Upper lobe of right lung (tissue), 1 donor: ENCODE measurements around the gene DBX1. TPM values are rescaled to one million over a fixed set of nuclear protein-coding genes. Genes with fewer than 3 reads are reported as not detected.

ENCODE experiments used
- ATAC-seq: fragments of 200-7000 bp; cut with Tn5 transposase; one replicate; pipeline ENCODE4 v1.9.1; 2020; ENCODE audit warnings: mild to moderate bottlenecking, moderate library complexity
- DNase-seq: peaks from one replicate; pipeline ENCODE4 v3.0.0-alpha.2; 2020
- H3K27ac ChIP-seq: fragments of 200-600 bp; one replicate; pipeline ENCODE4 v1.8.0; 2022
- H3K27me3 ChIP-seq: fragments of 200-600 bp; one replicate; pipeline ENCODE4 v1.8.0; 2022; ENCODE audit warnings: mild to moderate bottlenecking
- H3K36me3 ChIP-seq: fragments of 200-600 bp; one replicate; pipeline ENCODE4 v1.8.0; 2022
- H3K4me1 ChIP-seq: fragments of 200-600 bp; one replicate; pipeline ENCODE4 v1.8.0; 2022
- H3K4me3 ChIP-seq: fragments of 200-600 bp; one replicate; pipeline ENCODE4 v1.8.0; 2022; ENCODE audit warnings: mild to moderate bottlenecking
- H3K9me3 ChIP-seq: fragments of 200-600 bp; one replicate; pipeline ENCODE4 v1.8.0; 2022
- intact Hi-C: fragments of 100-400 bp; cut with DNase I; formaldehyde crosslinking; loops from one replicate; pipeline ENCODE4 v1.11.0; 2022
- total RNA-seq: library from RNA; stranded (reverse); fragmentation: NEBNext Ultra II Directional; extraction: Animal tissue kit (Norgen Biotek cat#: 25700); gene quantifications from one replicate; pipeline ENCODE4 v1.2.1, GENCODE V29; 2021
- TF ChIP-seq, protein P1 (sequence below): fragments of 200-600 bp; IDR thresholded peaks from one replicate; pipeline ENCODE4 v1.8.0; 2022; ENCODE audit warnings: antibody characterized with exemption
- donor health status: DM: no; HTN: yes; CAD: no; lungs with severe emphysema.

DBX1 gene
- total RNA-seq, 1 donor from 2014 or later = not detected

- intact Hi-C loops = loop anchor here (10.0 kb wide), 1 partner anchor 229 kb away; no protein-coding TSS in a partner anchor
- no peak for ATAC-seq
These were observed 34.3 kb downstream of the DBX1 start for GRCh38 chr11:20125927-20126326.

DNA sequence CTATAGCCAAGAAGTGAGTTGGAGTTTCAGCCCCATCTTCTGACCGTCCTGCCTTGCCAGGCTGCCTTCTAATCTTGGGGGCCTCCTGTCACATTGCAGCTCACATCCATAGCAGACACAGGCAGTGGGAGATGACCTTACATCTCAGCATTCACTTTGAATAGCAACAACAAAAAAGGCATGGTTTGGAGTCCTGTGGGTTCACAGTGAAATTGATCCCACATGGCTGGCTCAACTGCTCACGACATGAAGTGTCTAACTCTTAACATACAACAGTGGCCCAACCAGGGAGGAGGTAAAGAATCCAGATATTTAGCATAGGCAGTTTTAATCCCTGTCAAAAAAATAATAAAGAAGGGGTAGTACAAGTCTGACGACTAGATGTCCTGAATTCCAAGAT is 38.1 kb downstream of the DBX1 start:
- Histone ChIP-seq H3K4me1 (no peaks in the 10 kb centered on the region), H3K4me3 (no peak overlapping the region), H3K36me3 (peaks cover 22% of the 10 kb centered on the region), H3K9me3 (no peaks in the 10 kb centered on the region), H3K27ac (no peak overlapping the region), H3K27me3 (no peaks in the 10 kb centered on the region)
- TF ChIP-seq, protein P1, sequence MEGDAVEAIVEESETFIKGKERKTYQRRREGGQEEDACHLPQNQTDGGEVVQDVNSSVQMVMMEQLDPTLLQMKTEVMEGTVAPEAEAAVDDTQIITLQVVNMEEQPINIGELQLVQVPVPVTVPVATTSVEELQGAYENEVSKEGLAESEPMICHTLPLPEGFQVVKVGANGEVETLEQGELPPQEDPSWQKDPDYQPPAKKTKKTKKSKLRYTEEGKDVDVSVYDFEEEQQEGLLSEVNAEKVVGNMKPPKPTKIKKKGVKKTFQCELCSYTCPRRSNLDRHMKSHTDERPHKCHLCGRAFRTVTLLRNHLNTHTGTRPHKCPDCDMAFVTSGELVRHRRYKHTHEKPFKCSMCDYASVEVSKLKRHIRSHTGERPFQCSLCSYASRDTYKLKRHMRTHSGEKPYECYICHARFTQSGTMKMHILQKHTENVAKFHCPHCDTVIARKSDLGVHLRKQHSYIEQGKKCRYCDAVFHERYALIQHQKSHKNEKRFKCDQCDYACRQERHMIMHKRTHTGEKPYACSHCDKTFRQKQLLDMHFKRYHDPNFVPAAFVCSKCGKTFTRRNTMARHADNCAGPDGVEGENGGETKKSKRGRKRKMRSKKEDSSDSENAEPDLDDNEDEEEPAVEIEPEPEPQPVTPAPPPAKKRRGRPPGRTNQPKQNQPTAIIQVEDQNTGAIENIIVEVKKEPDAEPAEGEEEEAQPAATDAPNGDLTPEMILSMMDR = no peak
- no peak for ATAC-seq
- intact Hi-C loops = loop anchor here (10.0 kb wide), 1 partner anchor 233 kb away; no protein-coding TSS in a partner anchor
- no peak for DNase-seq

More at GRCh38 chr11:20125927-20126326, 34.3 kb downstream of the DBX1 start:
- no peak for DNase-seq
- H3K4me1 ChIP-seq = no peaks in the 10 kb centered on the region
- H3K27ac ChIP-seq = no peak overlapping the region
- no peaks in the 10 kb centered on the region for H3K36me3 ChIP-seq
- no peaks in the 10 kb centered on the region for H3K27me3 ChIP-seq
- H3K4me3 ChIP-seq = no peak overlapping the region
- TF ChIP-seq, protein P1 = no peak
- H3K9me3 ChIP-seq = no peaks in the 10 kb centered on the region

DNA sequence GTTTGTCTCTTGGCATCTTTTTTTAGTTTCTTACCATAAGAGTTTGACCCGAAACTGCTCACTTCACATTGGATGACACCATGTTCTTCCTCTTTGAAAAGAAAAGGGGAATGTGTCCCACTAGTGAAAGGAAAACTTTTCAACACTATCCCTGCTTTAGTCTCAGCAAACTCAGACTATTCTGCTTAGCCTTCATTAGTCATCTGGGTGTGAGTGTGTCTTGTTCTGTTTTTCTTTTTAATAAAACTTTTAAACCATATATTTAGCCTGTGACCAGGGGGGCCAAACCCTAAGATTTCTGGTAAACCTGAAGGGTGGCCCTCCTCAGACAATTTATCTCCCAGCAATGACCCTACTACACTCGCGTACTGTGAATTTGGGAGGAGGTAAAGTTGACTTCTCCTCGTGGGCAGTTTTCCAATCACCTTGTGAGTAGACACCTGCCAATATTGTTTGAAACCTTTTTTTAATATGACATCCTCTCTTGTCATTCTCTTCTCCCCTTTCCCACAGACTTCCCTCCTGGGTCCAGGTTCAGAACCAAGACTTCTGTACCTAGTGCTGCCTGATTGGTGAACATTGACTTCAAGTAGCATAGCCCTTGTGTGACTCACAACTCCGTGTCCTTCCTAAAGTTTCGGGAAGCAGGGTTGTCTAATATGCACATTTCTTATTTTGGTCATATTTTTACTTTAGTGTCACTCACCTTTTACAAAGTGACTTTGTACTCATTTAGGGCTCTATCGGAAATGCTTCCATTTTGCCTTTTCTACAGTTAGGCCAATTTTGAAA is 39.9 kb downstream of the DBX1 start:
- Histone ChIP-seq H3K36me3 (peaks cover 37% of the 10 kb centered on the region), H3K27me3 (no peaks in the 10 kb centered on the region), H3K4me1 (no peaks in the 10 kb centered on the region), H3K27ac (no peak overlapping the region), H3K4me3 (no peak overlapping the region), H3K9me3 (no peaks in the 10 kb centered on the region)
- intact Hi-C loops = loop anchor here (10.0 kb wide), 1 partner anchor 234 kb away; no protein-coding TSS in a partner anchor
- TF ChIP-seq, protein P1 = no peak
- no peak for ATAC-seq
- no peak for DNase-seq

DNA sequence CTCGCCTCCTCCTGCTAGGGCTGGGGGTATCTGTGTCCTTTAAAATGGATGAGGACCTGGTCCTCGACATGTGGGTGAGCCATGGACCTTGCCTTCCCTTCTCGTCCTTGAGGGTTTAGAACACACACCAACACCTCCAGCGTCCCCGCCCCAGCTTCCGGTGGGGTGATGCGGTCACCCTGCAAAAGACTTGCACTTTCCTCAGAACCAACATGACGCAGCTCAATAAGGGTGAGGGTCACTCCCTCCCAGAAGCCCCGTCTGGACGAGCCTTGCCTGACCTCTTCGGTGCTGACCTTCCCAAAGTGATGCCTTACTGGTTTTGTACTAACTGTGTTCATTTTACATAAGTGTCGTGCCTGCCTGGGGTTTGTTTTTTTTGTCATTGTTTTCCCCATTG is 41.0 kb downstream of the DBX1 start:
- Histone ChIP-seq H3K4me3 (no peak overlapping the region), H3K36me3 (peaks cover 46% of the 10 kb centered on the region), H3K27ac (no peak overlapping the region), H3K27me3 (no peaks in the 10 kb centered on the region), H3K4me1 (no peaks in the 10 kb centered on the region), H3K9me3 (no peaks in the 10 kb centered on the region)
- TF ChIP-seq, protein P1 = no peak
- DNase-seq (no peak), ATAC-seq (no peak)
- intact Hi-C loops = no loop called here

DNA sequence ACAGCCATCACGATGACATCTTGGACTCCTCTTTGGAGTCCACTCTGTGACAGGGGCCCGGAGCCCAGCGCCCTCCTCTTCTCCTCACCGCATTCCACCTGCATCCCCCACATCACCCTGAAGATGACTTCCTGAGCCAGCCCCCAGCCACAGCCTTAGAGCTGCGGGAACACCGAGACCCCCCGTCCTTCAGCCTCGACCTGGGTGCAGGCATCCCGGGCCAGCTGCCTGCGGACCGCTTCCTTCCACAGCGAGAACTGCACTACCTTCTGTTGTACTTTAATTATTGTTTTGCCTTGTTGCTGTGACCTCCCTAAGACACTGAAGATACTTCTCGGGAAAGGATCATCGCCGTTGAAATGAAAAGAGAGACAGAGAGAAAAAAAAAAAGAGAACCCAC is 42.1 kb downstream of the DBX1 start:
- no peaks in the 10 kb centered on the region for H3K4me1 ChIP-seq
- H3K36me3 ChIP-seq = peaks cover 46% of the 10 kb centered on the region
- no peak overlapping the region for H3K4me3 ChIP-seq
- H3K27ac ChIP-seq = no peak overlapping the region
- H3K27me3 ChIP-seq = no peaks in the 10 kb centered on the region
- TF ChIP-seq, protein P1 = no peak
- intact Hi-C loops = no loop called here
- DNase-seq (no peak), ATAC-seq (no peak)
- no peaks in the 10 kb centered on the region for H3K9me3 ChIP-seq
